GM23338 (cell line): Measurements from ENCODE around the gene ASGR2. TPM values are rescaled to one million over a fixed set of nuclear protein-coding genes. Genes with fewer than 3 reads are reported as not detected.

Experiments
- ATAC-seq: fragments of 200-7000 bp; cut with Tn5 transposase; 3 replicates; pipeline ENCODE4 v1.9.1; 2020
- DNase-seq: peaks from one replicate; pipeline ENCODE4 v3.0.0-alpha.2; 2015; ENCODE audit warnings: low spot score
- H2AFZ ChIP-seq: fragments of 200-600 bp; sonication (generic); 2 replicates; pipeline ENCODE4 v1.8.0; 2016; ENCODE audit warnings: antibody characterized with exemption, mild to moderate bottlenecking, moderate library complexity
- H3F3A ChIP-seq: fragments of 200-600 bp; sonication (generic); replicated peaks from 2 replicates; pipeline ENCODE4 v1.8.0; 2017; ENCODE audit warnings: antibody characterized with exemption, mixed run types, low read depth
- H3K27ac ChIP-seq: fragments of 200-600 bp; sonication (generic); 2 replicates; pipeline ENCODE4 v1.6.1; 2016; ENCODE audit warnings: low read depth
- H3K27me3 ChIP-seq: fragments of 200-600 bp; sonication (generic); 2 replicates; pipeline ENCODE4 v1.8.0; 2016; ENCODE audit warnings: mild to moderate bottlenecking, mixed run types, moderate library complexity; ENCODE audit not compliant: insufficient read depth
- H3K36me3 ChIP-seq: fragments of 200-600 bp; sonication (generic); 2 replicates; pipeline ENCODE4 v1.8.0; 2016; ENCODE audit warnings: mild to moderate bottlenecking; ENCODE audit not compliant: insufficient read depth
- H3K4me1 ChIP-seq: fragments of 200-600 bp; sonication (generic); 2 replicates; pipeline ENCODE4 v1.8.0; 2016; ENCODE audit warnings: mild to moderate bottlenecking, moderate library complexity; ENCODE audit not compliant: insufficient read depth
- H3K4me2 ChIP-seq: fragments of 200-600 bp; sonication (generic); 2 replicates; pipeline ENCODE4 v1.7.1; 2017; ENCODE audit warnings: mixed run types
- H3K4me3 ChIP-seq: fragments of 200-600 bp; sonication (generic); 2 replicates; pipeline ENCODE4 v1.6.1; 2016; ENCODE audit warnings: mixed run types
- H3K79me2 ChIP-seq: fragments of 200-600 bp; sonication (generic); replicated peaks from 2 replicates; pipeline ENCODE4 v1.8.0; 2017; ENCODE audit warnings: mild to moderate bottlenecking; ENCODE audit not compliant: insufficient read depth
- H3K9me2 ChIP-seq: fragments of 200-600 bp; sonication (generic); 2 replicates; pipeline ENCODE4 v1.8.0; 2017; ENCODE audit not compliant: insufficient read depth
- H4K20me1 ChIP-seq: fragments of 200-600 bp; sonication (generic); replicated peaks from 2 replicates; pipeline ENCODE4 v1.8.0; 2017; ENCODE audit warnings: mild to moderate bottlenecking; ENCODE audit not compliant: insufficient read depth
- H3K27ac Mint-ChIP-seq: 2 replicates; pipeline ENCODE4 v1.8.0; 2020; ENCODE audit warnings: inconsistent platforms, mild to moderate bottlenecking, moderate library complexity, mixed read lengths
- H3K27me3 Mint-ChIP-seq: 3 replicates; pipeline ENCODE4 v1.8.0; 2022; ENCODE audit warnings: low read depth, mild to moderate bottlenecking, moderate library complexity, mixed read lengths, inconsistent platforms; ENCODE audit not compliant: insufficient read depth, poor library complexity
- H3K36me3 Mint-ChIP-seq: 3 replicates; pipeline ENCODE4 v1.8.0; 2021; ENCODE audit warnings: low read depth, mild to moderate bottlenecking, inconsistent platforms, moderate library complexity, mixed read lengths
- H3K4me1 Mint-ChIP-seq: 3 replicates; pipeline ENCODE4 v1.8.0; 2020; ENCODE audit warnings: mild to moderate bottlenecking, inconsistent platforms, mixed read lengths
- H3K4me3 Mint-ChIP-seq: 3 replicates; pipeline ENCODE4 v1.8.0; 2021; ENCODE audit warnings: moderate library complexity, mild to moderate bottlenecking, inconsistent platforms, mixed read lengths
- H3K9me3 Mint-ChIP-seq: 3 replicates; pipeline ENCODE4 v1.8.0; 2020; ENCODE audit warnings: moderate library complexity, mild to moderate bottlenecking, inconsistent platforms, mixed read lengths
- CREB1 ChIP-seq: fragments of 250-450 bp; sonication (Bioruptor Pico); IDR thresholded peaks from 2 replicates; pipeline ENCODE4 v1.5.0; 2020; ENCODE audit warnings: low read depth, mild to moderate bottlenecking, moderate library complexity
- CTCF ChIP-seq, 2 experiments: fragments of 200-600 bp in 1 of 2; sonication (generic) in 1 of 2; conservative IDR thresholded peaks; 2 replicates each; pipeline versions ENCODE4 v1.5.1 to v1.6.1; 2016 to 2017; ENCODE audit warnings: antibody characterized with exemption in 2 of 2, low read depth in 2 of 2, mild to moderate bottlenecking in 2 of 2, moderate library complexity in 1 of 2
- ETS1 ChIP-seq: IDR thresholded peaks from 2 replicates; pipeline ENCODE4 v1.6.1; 2016; ENCODE audit warnings: antibody characterized with exemption
- EZH2 ChIP-seq: fragments of 200-600 bp; sonication (generic); IDR thresholded peaks from one replicate; pipeline ENCODE4 v1.8.0; 2017; ENCODE audit warnings: antibody characterized with exemption, mild to moderate bottlenecking, low read depth; ENCODE audit not compliant: unreplicated experiment
- EZH2phosphoT487 ChIP-seq: fragments of 200-600 bp; sonication (generic); IDR thresholded peaks from one replicate; pipeline ENCODE4 v1.8.1; 2018; ENCODE audit warnings: antibody characterized with exemption; ENCODE audit not compliant: unreplicated experiment
- JUNB ChIP-seq: IDR thresholded peaks from one replicate; pipeline ENCODE4 v1.6.1; 2016; ENCODE audit warnings: antibody characterized with exemption; ENCODE audit not compliant: unreplicated experiment
- NANOG ChIP-seq: IDR thresholded peaks from 2 replicates; pipeline ENCODE4 v1.6.1; 2016; ENCODE audit warnings: antibody characterized with exemption, borderline replicate concordance
- STAT1 ChIP-seq: IDR thresholded peaks from one replicate; pipeline ENCODE4 v1.6.1; 2016; ENCODE audit warnings: antibody characterized with exemption; ENCODE audit not compliant: unreplicated experiment
- ZNF114 ChIP-seq: fragments of 250-450 bp; sonication (Bioruptor Pico); IDR thresholded peaks from 2 replicates; pipeline ENCODE4 v1.5.0; 2020; ENCODE audit warnings: mild to moderate bottlenecking, moderate library complexity
- ZNF462 ChIP-seq: fragments of 250-450 bp; sonication (Bioruptor Pico); IDR thresholded peaks from 2 replicates; pipeline ENCODE4 v1.5.0; 2020; ENCODE audit warnings: mild to moderate bottlenecking, moderate library complexity
- polyA plus RNA-seq: library from polyadenylated mRNA; unstranded; fragments of >200 nt; fragmentation: Nextera tagmentation; extraction: Ambion mirVana; gene quantifications from 2 replicates; pipeline ENCODE4 v1.2.1, GENCODE V29; 2016
- total RNA-seq: library from RNA; depleted of rRNA; stranded (reverse); fragments of >200 nt; shearing (Covaris generic); gene quantifications from 2 replicates; pipeline ENCODE4 v1.2.3, GENCODE V29; 2014

ASGR2 gene
- total and polyA plus RNA-seq, 2 experiments from 2014 or later: 0.97 TPM; not detected in 1

GRCh38 chr17:7095625-7096024, 19.0 kb downstream of the ASGR2 start:
- H4K20me1 ChIP-seq: no peaks in the 10 kb centered on the region
- no peaks in the 10 kb centered on the region for H3F3A ChIP-seq
- DNase-seq (no peak), ATAC-seq (no peak)
- H3K36me3 ChIP-seq: no peaks in the 10 kb centered on the region
- H3K9me2 ChIP-seq: no peaks in the 10 kb centered on the region
- Mint-ChIP-seq H3K36me3 (no peaks in the 10 kb centered on the region; the same call in 2 of the 3 replicates), H3K27ac (no peak overlapping the region), H3K4me3 (no peak overlapping the region; the same call in 2 of the 3 replicates), H3K9me3 (no peaks in the 10 kb centered on the region), H3K4me1 (peaks cover 8% of the 10 kb centered on the region), H3K27me3 (peaks cover 10% of the 10 kb centered on the region)
- H3K4me2 ChIP-seq: no peak overlapping the region
- H3K4me1 ChIP-seq: no peaks in the 10 kb centered on the region
- no peak overlapping the region for H2AFZ ChIP-seq
- H3K79me2 ChIP-seq: no peaks in the 10 kb centered on the region
- TF ChIP-seq JUNB: no peak
- no peak for TF ChIP-seq CTCF (conservative IDR thresholded peaks at IDR 0.05; ENCODE audit: low read depth in 2 of 2)
- H3K27ac ChIP-seq: no peak overlapping the region
- H3K27me3 ChIP-seq: peaks cover 15% of the 10 kb centered on the region
- no peak overlapping the region for H3K4me3 ChIP-seq

- Histone ChIP-seq H3K4me1 (no peaks in the 10 kb centered on the region), H3K4me3 (no peak overlapping the region), H3K36me3 (no peaks in the 10 kb centered on the region), H3F3A (no peaks in the 10 kb centered on the region), H3K27ac (no peak overlapping the region), H3K27me3 (peaks cover 5% of the 10 kb centered on the region), H3K4me2 (no peak overlapping the region), H3K9me2 (no peaks in the 10 kb centered on the region), H2AFZ (no peak overlapping the region; the same call in 1 of the 2 replicates), H4K20me1 (no peaks in the 10 kb centered on the region), H3K79me2 (no peaks in the 10 kb centered on the region)
- no peak for DNase-seq
- no peak overlapping the region for H3K4me3 Mint-ChIP-seq
- no peaks in the 10 kb centered on the region for H3K9me3 Mint-ChIP-seq
- H3K27ac Mint-ChIP-seq: no peak overlapping the region
- peaks cover 7% of the 10 kb centered on the region for H3K27me3 Mint-ChIP-seq
- no peak for ATAC-seq
- peaks cover 8% of the 10 kb centered on the region for H3K4me1 Mint-ChIP-seq
- no peaks in the 10 kb centered on the region; the same call in 2 of the 3 replicates for H3K36me3 Mint-ChIP-seq
- TF ChIP-seq EZH2 (no peak), CREB1 (CRISPR knock-in tag) (no peak), ZNF462 (CRISPR knock-in tag) (no peak), ETS1 (no peak), ZNF114 (no peak), NANOG (no peak), JUNB (no peak), EZH2phosphoT487 (no peak), STAT1 (no peak)
Observed at GRCh38 chr17:7094652-7095019, 20.0 kb downstream of the ASGR2 start.
